Sigmoid colon (tissue), 7 donors: ENCODE data around the gene ATP9A. TPM values are rescaled to one million over a fixed set of nuclear protein-coding genes. Genes with fewer than 3 reads are reported as not detected.

Experiments
- DNase-seq: peaks from one replicate; pipeline ENCODE4 v3.0.0-alpha.2; 2019
- H3K27ac ChIP-seq, 4 donors: fragments of 200-600 bp; sonication (generic); one replicate each; pipeline ENCODE4 v1.5.1; 2016 to 2019; ENCODE audit warnings: mild to moderate bottlenecking in 1 of 4
- H3K27me3 ChIP-seq, 3 donors: fragments of 200-600 bp; sonication (generic); one replicate each; pipeline ENCODE4 v1.5.1; 2019; ENCODE audit warnings: mild to moderate bottlenecking in 1 of 3
- H3K36me3 ChIP-seq, 4 donors: fragments of 200-600 bp; sonication (generic); one replicate each; pipeline ENCODE4 v1.5.1; 2016 to 2019
- H3K4me1 ChIP-seq, 4 donors: fragments of 200-600 bp; sonication (generic); one replicate each; pipeline ENCODE4 v1.5.1; 2017 to 2019
- H3K4me3 ChIP-seq, 4 donors: fragments of 200-600 bp; sonication (generic); one replicate each; pipeline ENCODE4 v1.5.1; 2017 to 2019; ENCODE audit warnings: mild to moderate bottlenecking in 2 of 4, moderate library complexity in 1 of 4
- H3K9me3 ChIP-seq, 4 donors: fragments of 200-600 bp in 3 of 4; sonication (generic) in 3 of 4; one replicate each; pipeline versions ENCODE4 v1.5.1 to v1.6.1; 2013 to 2019
- EP300 ChIP-seq, 4 donors: sonication (generic); formaldehyde crosslinking; IDR thresholded peaks; one replicate each; pipeline ENCODE4 v1.6.1; 2017; ENCODE audit warnings: antibody characterized with exemption in 4 of 4
- POLR2A ChIP-seq, 2 donors: fragments of 450-650 bp; IDR thresholded peaks; one replicate each; pipeline ENCODE4 v1.6.1; 2016; ENCODE audit warnings: antibody characterized with exemption in 2 of 2, mild to moderate bottlenecking in 2 of 2, moderate library complexity in 2 of 2
- POLR2AphosphoS5 ChIP-seq, 4 donors: sonication (generic); formaldehyde crosslinking; IDR thresholded peaks; one replicate each; pipeline ENCODE4 v1.6.1; 2017; ENCODE audit warnings: antibody characterized with exemption in 4 of 4
- WGBS, 2 donors: extraction: QIAGEN DNeasy Blood & Tissue Kit; methylation state at CpG; one replicate each; pipeline ENCODE4 v1.1.7; 2013; 5-methylcytosine and 5-hydroxymethylcytosine counted together
- intact Hi-C: fragments of 100-400 bp; cut with DNase I; formaldehyde crosslinking; loops from one replicate; pipeline ENCODE4 v1.15.1; 2023
- polyA plus RNA-seq, 3 donors: library from polyadenylated mRNA; stranded (reverse); fragments of 200-250 nt; gene quantifications; one replicate each; pipeline ENCODE4 v1.2.3, GENCODE V29; 2013
- total RNA-seq, 4 donors: library from RNA; depleted of rRNA; stranded (reverse); fragments of >200 nt; gene quantifications; one replicate each; pipeline ENCODE4 v1.1.0, GENCODE V29; 2016
- TF ChIP-seq, protein P1 (sequence below), 4 experiments: fragments of 450-650 bp in 3 of 4; fragments of 200-600 bp in 1 of 4; IDR thresholded peaks; one replicate each; pipeline ENCODE4 v1.5.1; 2016 to 2019; ENCODE audit warnings: antibody characterized with exemption in 4 of 4, mild to moderate bottlenecking in 3 of 4, moderate library complexity in 2 of 4
- donor health status: healthy with polysubstance abuse.
- donor health status: Bipolar disorder and iron deficiency.
- donor health status: healthy.

The ATP9A gene
- total and polyA plus RNA-seq, 7 donors = 4.2 to 34.8 (median 31.0) TPM

DNA sequence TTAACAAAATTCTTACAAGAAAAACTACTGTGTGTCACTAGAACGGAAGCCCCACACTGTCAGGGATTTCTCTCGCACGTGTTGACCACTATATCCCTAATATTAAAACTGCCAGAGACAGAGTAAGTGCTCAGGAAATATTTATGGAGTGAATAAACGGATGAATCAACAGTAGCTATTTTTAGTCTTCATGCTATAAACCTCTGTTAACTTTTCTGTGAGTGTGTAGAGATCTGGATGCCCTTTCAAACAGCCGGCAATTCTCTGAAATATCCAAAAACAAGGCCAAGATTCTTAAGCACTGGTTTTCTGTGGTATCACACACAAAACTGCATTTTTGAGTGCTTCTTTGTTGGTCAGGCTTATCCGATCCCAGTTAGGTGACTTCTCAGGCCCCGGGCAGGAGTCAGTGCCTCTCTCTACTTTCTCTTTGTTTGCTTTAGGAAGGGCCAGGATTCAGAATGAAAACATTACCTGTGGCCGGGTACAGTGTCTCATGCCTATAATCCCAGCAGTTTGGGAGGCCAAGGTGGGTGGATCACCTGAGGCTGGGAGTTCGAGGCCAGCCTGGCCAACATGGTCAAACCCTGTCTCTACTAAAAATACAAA, 15.7 kb downstream of the ATP9A start:
- TF ChIP-seq, protein P1, sequence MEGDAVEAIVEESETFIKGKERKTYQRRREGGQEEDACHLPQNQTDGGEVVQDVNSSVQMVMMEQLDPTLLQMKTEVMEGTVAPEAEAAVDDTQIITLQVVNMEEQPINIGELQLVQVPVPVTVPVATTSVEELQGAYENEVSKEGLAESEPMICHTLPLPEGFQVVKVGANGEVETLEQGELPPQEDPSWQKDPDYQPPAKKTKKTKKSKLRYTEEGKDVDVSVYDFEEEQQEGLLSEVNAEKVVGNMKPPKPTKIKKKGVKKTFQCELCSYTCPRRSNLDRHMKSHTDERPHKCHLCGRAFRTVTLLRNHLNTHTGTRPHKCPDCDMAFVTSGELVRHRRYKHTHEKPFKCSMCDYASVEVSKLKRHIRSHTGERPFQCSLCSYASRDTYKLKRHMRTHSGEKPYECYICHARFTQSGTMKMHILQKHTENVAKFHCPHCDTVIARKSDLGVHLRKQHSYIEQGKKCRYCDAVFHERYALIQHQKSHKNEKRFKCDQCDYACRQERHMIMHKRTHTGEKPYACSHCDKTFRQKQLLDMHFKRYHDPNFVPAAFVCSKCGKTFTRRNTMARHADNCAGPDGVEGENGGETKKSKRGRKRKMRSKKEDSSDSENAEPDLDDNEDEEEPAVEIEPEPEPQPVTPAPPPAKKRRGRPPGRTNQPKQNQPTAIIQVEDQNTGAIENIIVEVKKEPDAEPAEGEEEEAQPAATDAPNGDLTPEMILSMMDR (IDR thresholded peaks at IDR 0.05) = no peak
- TF ChIP-seq POLR2AphosphoS5 (IDR thresholded peaks at IDR 0.05) (peak in 3 of 4 donors; percentile 61 to 70 (median 69)), EP300 (IDR thresholded peaks at IDR 0.05) (peak in 2 of 4 donors; percentile 40 to 41)
- intact Hi-C loops = no loop called here
- DNase-seq = no peak
- Histone ChIP-seq H3K4me1 (peaks cover 0 to 42% (median 42%) of the 10 kb centered on the region in 4 donors), H3K4me3 (peak overlapping the region in 2 of 4 donors; percentile 1 to 5), H3K9me3 (no peaks in the 10 kb centered on the region), H3K27ac (peak overlapping the region; percentile 69 to 77 (median 76)), H3K27me3 (no peaks in the 10 kb centered on the region), H3K36me3 (no peaks in the 10 kb centered on the region)
- WGBS, 2 donors = 13 to 49% methylated on average over 9 of the region's 9 CpGs

DNA sequence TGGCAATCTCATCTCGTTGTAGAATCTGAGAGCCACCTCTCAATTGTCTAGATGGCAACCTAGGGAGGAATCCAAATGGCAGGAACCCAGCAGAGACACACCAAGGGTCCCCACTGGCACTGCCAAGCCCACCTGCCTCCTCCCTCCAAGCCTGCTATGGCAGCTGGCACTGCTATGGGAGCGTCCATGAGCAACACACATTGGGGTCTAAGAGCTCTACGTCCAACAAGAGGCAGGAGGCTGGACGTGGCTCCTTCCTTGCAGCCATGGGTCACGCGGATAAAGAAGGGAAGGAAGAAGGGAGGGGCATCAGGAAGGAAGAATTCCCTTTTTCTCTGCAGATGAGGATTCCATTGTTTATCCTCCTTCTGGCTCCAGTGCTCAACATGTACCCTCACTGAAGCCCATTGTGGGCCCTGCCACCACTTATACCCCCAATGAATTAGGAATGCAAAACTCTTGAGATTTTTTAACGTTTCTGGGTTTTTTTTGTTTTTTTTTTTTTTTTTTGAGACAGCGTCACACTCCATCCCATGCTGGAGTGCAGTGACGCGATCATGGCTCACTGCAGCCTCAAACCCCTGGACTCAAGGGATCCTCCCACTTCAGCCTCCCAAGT, 17.3 kb downstream of the ATP9A start:
- H3K36me3 ChIP-seq = no peaks in the 10 kb centered on the region
- H3K9me3 ChIP-seq = no peaks in the 10 kb centered on the region
- peak overlapping the region; percentile 14 to 68 (median 58) for H3K27ac ChIP-seq
- intact Hi-C loops = no loop called here
- H3K27me3 ChIP-seq = no peaks in the 10 kb centered on the region
- WGBS, 2 donors = 83 to 93% methylated on average over 10 of the region's 10 CpGs
- H3K4me1 ChIP-seq = peaks cover 0 to 36% (median 34%) of the 10 kb centered on the region in 4 donors
- no peak for DNase-seq
- H3K4me3 ChIP-seq = no peak overlapping the region
- no peak for TF ChIP-seq POLR2A (IDR thresholded peaks at IDR 0.05)
- no peak for TF ChIP-seq POLR2AphosphoS5 (IDR thresholded peaks at IDR 0.05)
- TF ChIP-seq, protein P1 (IDR thresholded peaks at IDR 0.05) = no peak
- TF ChIP-seq EP300 (IDR thresholded peaks at IDR 0.05) = no peak

DNA sequence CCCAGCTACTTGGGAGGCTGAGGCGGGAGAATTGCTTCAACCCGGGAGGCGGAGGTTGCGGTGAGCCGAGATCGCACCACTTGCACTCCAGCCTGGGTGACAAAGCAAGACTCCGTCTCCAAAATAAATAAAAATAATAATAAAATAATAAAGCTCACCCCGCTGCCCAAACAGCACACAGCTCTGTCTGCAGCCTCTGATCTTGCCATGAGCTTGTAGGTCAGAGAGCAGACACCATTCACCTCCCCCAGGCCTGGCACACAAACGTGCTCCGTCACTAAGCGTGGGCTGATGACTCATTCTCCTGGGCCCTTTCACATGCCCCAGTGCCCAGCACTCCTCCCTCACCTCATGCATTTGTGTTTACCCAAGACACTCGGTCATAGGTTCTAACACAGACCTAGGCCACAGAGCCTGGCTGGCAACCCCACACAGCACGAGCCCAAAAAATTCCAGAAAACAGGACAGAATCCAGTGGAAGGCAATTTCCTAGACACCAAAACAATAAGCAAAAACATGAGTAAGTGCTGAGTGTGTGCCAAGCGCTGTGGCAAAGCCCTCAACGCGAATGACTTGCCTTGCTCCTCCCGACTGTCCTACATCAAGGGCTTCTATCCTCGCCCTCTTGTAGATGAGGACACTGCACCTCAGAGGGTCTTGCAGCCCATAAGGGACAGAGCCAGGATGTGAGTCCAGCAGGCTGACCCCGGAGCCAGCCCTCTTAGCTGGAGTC, 18.0 kb downstream of the ATP9A start:
- peak; percentile 83 for DNase-seq
- H3K36me3 ChIP-seq = no peaks in the 10 kb centered on the region
- no peaks in the 10 kb centered on the region for H3K9me3 ChIP-seq
- TF ChIP-seq POLR2A (IDR thresholded peaks at IDR 0.05) (no peak), POLR2AphosphoS5 (IDR thresholded peaks at IDR 0.05) (peak in 2 of 4 donors; percentile 13 to 83), EP300 (IDR thresholded peaks at IDR 0.05) (peak in 1 of 4 donors; percentile 81)
- TF ChIP-seq, protein P1 (IDR thresholded peaks at IDR 0.05) = no peak
- H3K27me3 ChIP-seq = no peaks in the 10 kb centered on the region
- peaks cover 0 to 36% (median 34%) of the 10 kb centered on the region in 4 donors for H3K4me1 ChIP-seq
- 20 to 64% methylated on average over 19 of the region's 19 CpGs for WGBS, 2 donors
- H3K4me3 ChIP-seq = no peak overlapping the region
- intact Hi-C loops = no loop called here
- H3K27ac ChIP-seq = peak overlapping the region; percentile 14 to 68 (median 58)

DNA sequence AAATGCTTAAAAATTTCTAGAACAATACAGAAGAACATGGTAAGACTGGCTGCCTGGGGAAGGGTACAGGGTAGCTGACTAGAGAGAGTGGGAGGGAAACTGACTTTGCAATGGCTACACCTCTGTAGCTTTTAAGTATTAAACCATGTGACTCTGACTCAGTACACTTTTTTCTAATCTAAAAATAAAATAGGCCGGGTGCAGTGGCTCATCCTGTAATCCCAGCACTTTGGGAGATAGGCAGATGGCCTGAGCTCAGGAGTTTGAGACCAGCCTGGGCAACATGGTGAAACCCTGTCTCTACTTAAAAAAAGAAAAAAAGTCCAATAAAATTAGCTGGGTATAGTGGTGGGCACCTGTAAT, 18.5 kb downstream of the ATP9A start:
- H3K9me3 ChIP-seq = no peaks in the 10 kb centered on the region
- WGBS, 2 donors = 15 to 33% methylated on average over 1 of the region's 1 CpG
- peaks cover 0 to 36% (median 34%) of the 10 kb centered on the region in 4 donors for H3K4me1 ChIP-seq
- intact Hi-C loops = no loop called here
- DNase-seq = no peak
- no peak for TF ChIP-seq POLR2AphosphoS5 (IDR thresholded peaks at IDR 0.05)
- no peak overlapping the region for H3K4me3 ChIP-seq
- H3K36me3 ChIP-seq = no peaks in the 10 kb centered on the region
- no peaks in the 10 kb centered on the region for H3K27me3 ChIP-seq
- peak overlapping the region in 3 of 4 donors; percentile 55 to 68 (median 60) for H3K27ac ChIP-seq
